ENCODE results near the gene NRXN3.

- TF ChIP-seq CTCF (optimal IDR thresholded peaks at IDR 0.05 in 1 of 3, IDR thresholded peaks at IDR 0.05 in 1 of 3, conservative IDR thresholded peaks at IDR 0.05 in 1 of 3; ENCODE audit: extremely low read depth in 1 of 3, insufficient read depth in 2 of 3, low read length in 3 of 3) (no peak), EZH2 (IDR thresholded peaks at IDR 0.05; ENCODE audit: low read length) (no peak)
These were observed 1611.7 kb downstream of the NRXN3 start for GRCh38 chr14:79781882-79782281.
